Bronchial epithelial cell (primary cell): ENCODE measurements around the gene FNDC1. TPM values are rescaled to one million over a fixed set of nuclear protein-coding genes. Genes with fewer than 3 reads are reported as not detected.

ENCODE experiments used
- DNase-seq: peaks from one replicate; pipeline ENCODE4 v3.0.0-alpha.2; 2010; ENCODE audit warnings: low read depth
- FAIRE-seq: peaks from 2 replicates; lab custom pipeline; 2011; peaks lifted over from hg19 to GRCh38; lab: Jason Lieb, UNC
- H3K27me3 ChIP-seq: 2 replicates; pipeline ENCODE4 v1.5.1; 2011; ENCODE audit warnings: low read length; ENCODE audit not compliant: control insufficient read depth, insufficient read depth
- H3K36me3 ChIP-seq: 2 replicates; pipeline ENCODE4 v1.5.1; 2011; ENCODE audit warnings: low read length; ENCODE audit not compliant: control insufficient read depth, insufficient read depth
- H3K4me3 ChIP-seq: 2 replicates; pipeline ENCODE4 v1.5.1; 2011; ENCODE audit warnings: mild to moderate bottlenecking, low read depth, low read length, control low read depth
- total RNA-seq: library from RNA; depleted of rRNA; stranded (reverse); fragments of >200 nt; gene quantifications from 2 replicates; pipeline ENCODE4 v1.2.1, GENCODE V29; 2014
- TF ChIP-seq, protein P1 (sequence below): IDR thresholded peaks from 2 replicates; pipeline ENCODE4 v1.5.1; 2011; ENCODE audit warnings: mild to moderate bottlenecking, moderate library complexity, low read length, control low read depth, inconsistent platforms; ENCODE audit not compliant: insufficient read depth, severe bottlenecking

Gene FNDC1
- total RNA-seq, 1 donor from 2014 or later: not detected

DNA sequence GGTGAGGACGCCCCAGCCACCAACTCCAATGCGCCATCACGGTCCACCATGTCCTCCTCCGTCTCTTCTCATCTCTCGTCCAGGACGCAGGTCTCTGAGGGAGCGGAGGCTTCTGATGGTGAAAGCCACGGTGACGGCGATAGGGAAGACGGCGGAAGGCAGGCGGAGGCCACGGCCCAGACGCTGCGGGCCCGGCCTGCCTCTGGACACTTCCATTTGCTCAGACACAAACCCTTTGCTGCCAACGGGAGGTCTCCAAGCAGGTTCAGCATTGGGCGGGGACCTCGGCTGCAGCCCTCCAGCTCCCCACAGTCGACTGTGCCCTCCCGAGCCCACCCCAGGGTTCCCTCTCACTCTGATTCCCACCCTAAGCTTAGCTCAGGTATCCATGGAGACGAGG, 63.6 kb downstream of the FNDC1 start:
- no peak for FAIRE-seq
- no peaks in the 10 kb centered on the region for H3K36me3 ChIP-seq
- TF ChIP-seq, protein P1, sequence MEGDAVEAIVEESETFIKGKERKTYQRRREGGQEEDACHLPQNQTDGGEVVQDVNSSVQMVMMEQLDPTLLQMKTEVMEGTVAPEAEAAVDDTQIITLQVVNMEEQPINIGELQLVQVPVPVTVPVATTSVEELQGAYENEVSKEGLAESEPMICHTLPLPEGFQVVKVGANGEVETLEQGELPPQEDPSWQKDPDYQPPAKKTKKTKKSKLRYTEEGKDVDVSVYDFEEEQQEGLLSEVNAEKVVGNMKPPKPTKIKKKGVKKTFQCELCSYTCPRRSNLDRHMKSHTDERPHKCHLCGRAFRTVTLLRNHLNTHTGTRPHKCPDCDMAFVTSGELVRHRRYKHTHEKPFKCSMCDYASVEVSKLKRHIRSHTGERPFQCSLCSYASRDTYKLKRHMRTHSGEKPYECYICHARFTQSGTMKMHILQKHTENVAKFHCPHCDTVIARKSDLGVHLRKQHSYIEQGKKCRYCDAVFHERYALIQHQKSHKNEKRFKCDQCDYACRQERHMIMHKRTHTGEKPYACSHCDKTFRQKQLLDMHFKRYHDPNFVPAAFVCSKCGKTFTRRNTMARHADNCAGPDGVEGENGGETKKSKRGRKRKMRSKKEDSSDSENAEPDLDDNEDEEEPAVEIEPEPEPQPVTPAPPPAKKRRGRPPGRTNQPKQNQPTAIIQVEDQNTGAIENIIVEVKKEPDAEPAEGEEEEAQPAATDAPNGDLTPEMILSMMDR: no peak
- H3K4me3 ChIP-seq: no peak overlapping the region
- H3K27me3 ChIP-seq: peaks cover 5% of the 10 kb centered on the region
- no peak for DNase-seq

DNA sequence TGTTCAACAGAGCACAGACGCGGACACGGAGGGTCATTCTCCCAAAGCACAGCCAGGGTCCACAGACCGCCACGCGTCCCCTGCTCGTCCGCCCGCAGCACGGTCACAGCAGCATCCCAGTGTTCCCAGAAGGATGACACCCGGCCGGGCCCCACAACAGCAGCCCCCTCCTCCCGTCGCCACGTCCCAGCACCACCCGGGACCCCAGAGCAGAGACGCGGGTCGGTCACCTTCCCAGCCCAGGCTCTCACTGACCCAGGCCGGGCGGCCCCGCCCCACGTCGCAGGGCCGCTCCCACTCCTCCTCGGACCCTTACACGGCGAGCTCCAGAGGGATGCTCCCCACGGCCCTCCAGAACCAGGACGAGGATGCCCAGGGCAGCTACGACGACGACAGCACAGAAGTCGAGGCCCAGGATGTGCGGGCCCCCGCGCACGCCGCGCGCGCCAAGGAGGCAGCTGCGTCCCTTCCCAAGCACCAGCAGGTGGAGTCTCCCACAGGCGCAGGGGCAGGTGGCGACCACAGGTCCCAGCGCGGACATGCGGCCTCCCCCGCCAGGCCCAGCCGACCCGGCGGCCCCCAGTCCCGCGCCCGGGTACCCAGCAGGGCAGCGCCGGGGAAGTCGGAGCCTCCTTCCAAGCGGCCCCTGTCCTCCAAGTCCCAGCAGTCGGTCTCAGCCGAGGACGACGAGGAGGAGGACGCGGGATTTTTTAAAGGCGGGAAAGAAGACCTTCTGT, 64.3 kb downstream of the FNDC1 start:
- no peak for FAIRE-seq

GRCh38 chr6:159234102-159234553, 64.9 kb downstream of the FNDC1 start:
- Histone ChIP-seq H3K36me3 (no peaks in the 10 kb centered on the region), H3K27me3 (peaks cover 5% of the 10 kb centered on the region), H3K4me3 (no peak overlapping the region)
- FAIRE-seq (no peak), DNase-seq (no peak)
- TF ChIP-seq, protein P1: no peak

More for the DNA sequence above, 64.3 kb downstream of the FNDC1 start:
- TF ChIP-seq, protein P1: no peak
- Histone ChIP-seq H3K27me3 (peaks cover 5% of the 10 kb centered on the region), H3K4me3 (no peak overlapping the region), H3K36me3 (no peaks in the 10 kb centered on the region)
- DNase-seq: no peak

DNA sequence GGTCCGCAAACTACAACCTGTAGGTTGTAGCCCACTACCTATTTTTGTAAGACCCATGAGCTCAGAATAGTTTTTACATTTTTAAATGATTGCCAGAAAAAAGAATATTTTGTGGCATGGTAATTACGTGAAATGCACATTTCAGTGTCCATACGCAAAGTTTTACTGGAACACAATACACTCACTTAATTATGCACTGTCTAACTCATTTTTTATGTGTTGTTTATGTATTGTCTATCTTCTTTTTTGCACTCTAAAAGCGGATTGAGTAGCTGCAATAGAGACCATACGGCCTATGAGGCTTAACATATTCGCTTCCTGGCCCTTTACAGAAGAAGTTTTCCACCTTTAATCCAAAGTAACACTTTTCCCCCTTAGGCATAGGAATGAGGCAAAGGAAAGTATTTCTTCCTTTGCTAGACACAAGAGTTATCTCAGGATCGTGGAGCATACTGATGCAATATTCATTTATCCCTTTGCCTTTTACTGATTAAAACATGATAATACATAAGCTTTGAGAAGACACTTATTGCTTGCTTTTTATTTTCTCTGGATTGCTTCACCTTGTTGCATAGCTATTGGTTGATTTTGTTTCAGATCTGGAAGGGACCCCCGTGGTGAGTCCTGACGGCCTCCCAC, 69.8 kb downstream of the FNDC1 start:
- Histone ChIP-seq H3K4me3 (no peak overlapping the region), H3K27me3 (peaks cover under 1% of the 10 kb centered on the region), H3K36me3 (no peaks in the 10 kb centered on the region)
- FAIRE-seq (no peak), DNase-seq (no peak)
- TF ChIP-seq, protein P1: no peak

DNA sequence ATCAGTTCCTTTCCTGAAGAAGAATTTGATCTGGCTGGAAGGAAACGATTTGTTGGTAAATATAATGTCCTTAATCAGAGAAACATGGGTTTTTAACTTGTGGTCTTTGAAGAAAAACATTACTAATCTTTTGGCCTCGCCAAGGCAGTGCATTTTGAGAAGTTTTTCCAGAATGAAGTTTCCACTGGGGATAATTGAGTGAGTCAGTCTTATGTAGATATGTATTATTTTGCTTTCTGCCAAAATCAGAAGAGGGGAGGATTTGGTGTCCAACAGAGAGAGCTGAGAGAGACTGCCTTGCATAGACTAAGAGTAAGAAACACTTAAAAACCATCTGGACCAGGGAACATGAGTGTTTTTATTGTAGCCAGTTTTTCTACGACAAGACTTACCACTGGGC, 79.9 kb downstream of the FNDC1 start:
- Histone ChIP-seq H3K4me3 (no peak overlapping the region), H3K36me3 (no peaks in the 10 kb centered on the region), H3K27me3 (no peaks in the 10 kb centered on the region)
- DNase-seq (no peak), FAIRE-seq (no peak)
- TF ChIP-seq, protein P1: no peak

GRCh38 chr6:159249752-159250151, 80.6 kb downstream of the FNDC1 start:
- Histone ChIP-seq H3K27me3 (no peaks in the 10 kb centered on the region), H3K36me3 (no peaks in the 10 kb centered on the region), H3K4me3 (no peak overlapping the region)
- TF ChIP-seq, protein P1: no peak
- FAIRE-seq: no peak
- no peak for DNase-seq
